ENCODE results near the gene TNRC18. TPM values are rescaled to one million over a fixed set of nuclear protein-coding genes. Genes with fewer than 3 reads are reported as not detected.

TNRC18 gene
- total and polyA plus RNA-seq, 2 experiments from 2014 or later: 3.7 to 51.8 TPM

DNA sequence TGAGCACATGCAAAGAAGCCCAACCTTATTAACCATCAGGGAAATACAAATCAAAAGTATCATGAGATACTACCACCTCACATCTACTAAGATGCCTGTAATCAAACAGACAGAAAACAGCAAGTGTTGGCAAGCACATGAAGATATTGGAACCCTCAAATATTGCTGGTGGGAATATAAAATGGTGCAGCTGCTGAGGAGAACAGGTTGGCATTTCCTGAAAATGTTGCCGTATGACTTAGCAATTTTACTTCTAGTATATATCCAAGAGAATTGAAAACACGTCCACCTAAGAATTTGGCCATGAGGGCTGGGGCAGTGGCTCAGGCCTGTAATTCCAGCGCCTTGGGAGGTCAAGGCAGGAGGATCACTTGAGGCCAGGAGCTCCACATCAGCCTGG, 39.4 kb upstream of the TNRC18 start:
- H3K4me1 ChIP-seq (ENCODE audit: insufficient read depth): no peaks in the 10 kb centered on the region
- H3K36me3 ChIP-seq (ENCODE audit: low read depth): no peaks in the 10 kb centered on the region
- no peak overlapping the region for H3K4me2 ChIP-seq (ENCODE audit: unreplicated experiment)
- no peaks in the 10 kb centered on the region for H3K9me3 ChIP-seq (ENCODE audit: low read depth)
- in situ Hi-C loops (cut with MboI): no loop called here
- H3K27me3 ChIP-seq (replicated peaks; ENCODE audit: insufficient read depth): no peaks in the 10 kb centered on the region
- no peaks in the 10 kb centered on the region for H3F3A ChIP-seq (ENCODE audit: insufficient read depth)
- 48 to 59% methylated on average over 3 of the region's 3 CpGs for WGBS, 2 experiments (ENCODE audit: low coverage in 1 of 2, low lambda C conversion rate in 2 of 2, missing lambda C conversion rate in 2 of 2)
- no peaks in the 10 kb centered on the region for H3K9me2 ChIP-seq (ENCODE audit: insufficient read depth)
- no peak overlapping the region for H3K4me3 ChIP-seq
- DNase-seq: no peak
- H2AFZ ChIP-seq: no peak overlapping the region
- H3K9ac ChIP-seq: no peak overlapping the region
- no peaks in the 10 kb centered on the region for H3K79me2 ChIP-seq (ENCODE audit: insufficient read depth)
- no peak for TF ChIP-seq EZH2 (IDR thresholded peaks at IDR 0.05; ENCODE audit: insufficient read depth, poor library complexity, severe bottlenecking)
- TF ChIP-seq EZH2phosphoT487 (IDR thresholded peaks at IDR 0.05; ENCODE audit: insufficient read depth, low read depth): no peak
- no peak overlapping the region for H3K27ac ChIP-seq
- H4K20me1 ChIP-seq (ENCODE audit: insufficient read depth): no peaks in the 10 kb centered on the region

DNA sequence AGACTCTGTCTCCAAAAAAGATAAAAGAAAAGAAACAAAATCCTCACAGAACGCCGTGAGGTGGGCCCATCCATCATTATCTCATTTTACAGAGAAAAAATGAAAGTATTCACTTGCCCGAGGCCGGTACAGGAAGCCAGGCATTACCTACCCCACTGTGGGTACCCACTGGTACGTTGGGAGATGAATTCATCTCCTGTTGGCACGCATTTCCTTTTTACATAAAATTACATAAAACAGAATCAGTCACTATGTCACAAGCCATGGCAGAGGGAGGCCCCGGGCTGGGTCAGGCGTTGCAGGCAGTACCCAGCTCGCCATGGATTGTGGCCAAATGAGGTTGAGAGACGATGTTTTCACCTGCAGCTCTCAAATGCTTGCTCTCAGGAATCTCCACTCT, 38.6 kb upstream of the TNRC18 start:
- in situ Hi-C loops (cut with MboI): no loop called here
- 95 to 98% methylated on average over 10 of the region's 10 CpGs for WGBS, 2 experiments (ENCODE audit: low coverage in 1 of 2, low lambda C conversion rate in 2 of 2, missing lambda C conversion rate in 2 of 2)

DNA sequence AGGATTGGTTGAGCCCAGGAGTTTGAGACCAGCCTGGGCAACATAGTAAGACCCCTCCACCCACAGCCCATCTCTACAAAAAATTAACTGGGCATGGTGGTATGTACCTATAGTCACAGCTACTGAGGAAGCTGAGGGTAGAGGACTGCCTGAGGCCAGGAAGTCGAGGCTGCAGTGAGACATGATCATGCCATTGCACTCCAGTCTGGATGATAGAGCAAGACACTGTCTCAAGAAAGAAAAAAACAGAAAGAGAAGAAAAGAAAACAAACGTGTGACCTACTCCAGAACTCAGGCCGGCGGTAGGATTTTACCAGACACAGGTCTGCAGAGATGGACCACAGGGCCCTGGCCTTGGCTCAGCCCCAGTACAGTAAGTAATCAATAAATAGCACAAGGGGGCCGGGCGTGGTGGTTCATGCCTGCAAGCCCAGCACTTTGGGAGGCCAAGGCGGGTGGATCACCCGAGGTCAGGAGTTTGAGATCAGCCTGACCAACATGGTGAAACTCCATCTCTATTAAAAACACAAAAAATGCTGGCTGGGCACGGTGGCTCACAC, 35.4 kb upstream of the TNRC18 start:
- Histone ChIP-seq H3K79me2 (ENCODE audit: insufficient read depth) (no peaks in the 10 kb centered on the region), H4K20me1 (ENCODE audit: insufficient read depth) (no peaks in the 10 kb centered on the region), H3K9me3 (ENCODE audit: low read depth) (no peaks in the 10 kb centered on the region), H3K36me3 (ENCODE audit: low read depth) (no peaks in the 10 kb centered on the region), H3K4me2 (ENCODE audit: unreplicated experiment) (no peak overlapping the region), H3K27ac (no peak overlapping the region), H3K4me3 (no peak overlapping the region), H3K9ac (no peak overlapping the region), H2AFZ (no peak overlapping the region), H3K4me1 (ENCODE audit: insufficient read depth) (no peaks in the 10 kb centered on the region), H3K9me2 (ENCODE audit: insufficient read depth) (no peaks in the 10 kb centered on the region), H3K27me3 (replicated peaks; ENCODE audit: insufficient read depth) (no peaks in the 10 kb centered on the region), H3F3A (ENCODE audit: insufficient read depth) (no peaks in the 10 kb centered on the region)
- in situ Hi-C loops (cut with MboI): no loop called here
- 78 to 85% methylated on average over 9 of the region's 9 CpGs for WGBS, 2 experiments (ENCODE audit: low coverage in 1 of 2, low lambda C conversion rate in 2 of 2, missing lambda C conversion rate in 2 of 2)
- TF ChIP-seq EZH2 (IDR thresholded peaks at IDR 0.05; ENCODE audit: insufficient read depth, poor library complexity, severe bottlenecking): no peak
- no peak for TF ChIP-seq EZH2phosphoT487 (IDR thresholded peaks at IDR 0.05; ENCODE audit: insufficient read depth, low read depth)
- no peak for DNase-seq

More for the DNA sequence above, 38.6 kb upstream of the TNRC18 start:
- no peak for DNase-seq
- Histone ChIP-seq H4K20me1 (ENCODE audit: insufficient read depth) (no peaks in the 10 kb centered on the region), H3K4me1 (ENCODE audit: insufficient read depth) (no peaks in the 10 kb centered on the region), H3K4me3 (no peak overlapping the region), H3K9ac (no peak overlapping the region), H3K9me2 (ENCODE audit: insufficient read depth) (no peaks in the 10 kb centered on the region), H3K27ac (no peak overlapping the region), H3K9me3 (ENCODE audit: low read depth) (no peaks in the 10 kb centered on the region), H2AFZ (no peak overlapping the region), H3K36me3 (ENCODE audit: low read depth) (no peaks in the 10 kb centered on the region), H3K79me2 (ENCODE audit: insufficient read depth) (no peaks in the 10 kb centered on the region), H3F3A (ENCODE audit: insufficient read depth) (no peaks in the 10 kb centered on the region), H3K4me2 (ENCODE audit: unreplicated experiment) (no peak overlapping the region), H3K27me3 (replicated peaks; ENCODE audit: insufficient read depth) (no peaks in the 10 kb centered on the region)
- TF ChIP-seq EZH2 (IDR thresholded peaks at IDR 0.05; ENCODE audit: insufficient read depth, poor library complexity, severe bottlenecking) (no peak), EZH2phosphoT487 (IDR thresholded peaks at IDR 0.05; ENCODE audit: insufficient read depth, low read depth) (no peak)

DNA sequence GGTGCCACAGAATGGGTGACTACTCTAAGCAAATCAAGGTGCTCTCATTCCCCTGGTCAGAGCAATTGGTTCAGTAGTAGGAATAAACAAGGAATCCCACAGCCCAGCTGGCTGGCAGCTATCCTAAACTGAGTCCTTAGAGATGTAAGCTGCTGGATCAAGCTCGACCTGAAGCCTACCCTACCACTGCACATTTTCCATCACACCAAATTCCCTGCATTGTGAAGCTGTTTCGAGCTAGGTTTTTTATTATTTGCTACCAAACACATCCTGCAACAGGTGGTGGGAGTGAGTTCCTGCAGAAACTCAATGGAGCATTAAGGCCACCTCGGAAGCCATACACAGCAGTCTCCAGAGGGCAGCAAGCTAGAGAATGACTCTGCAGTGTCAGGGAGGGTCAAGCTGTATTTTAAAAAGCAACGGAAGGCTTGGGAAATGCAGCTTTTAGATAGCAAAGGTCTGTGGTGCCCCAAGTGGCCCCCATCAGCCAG, 33.7 kb upstream of the TNRC18 start:
- Histone ChIP-seq H4K20me1 (ENCODE audit: insufficient read depth) (no peaks in the 10 kb centered on the region), H3K36me3 (ENCODE audit: low read depth) (no peaks in the 10 kb centered on the region), H3K4me2 (ENCODE audit: unreplicated experiment) (no peak overlapping the region), H3K27me3 (replicated peaks; ENCODE audit: insufficient read depth) (no peaks in the 10 kb centered on the region), H2AFZ (no peak overlapping the region), H3K9me3 (ENCODE audit: low read depth) (no peaks in the 10 kb centered on the region), H3K9me2 (ENCODE audit: insufficient read depth) (no peaks in the 10 kb centered on the region), H3K79me2 (ENCODE audit: insufficient read depth) (no peaks in the 10 kb centered on the region), H3K4me3 (no peak overlapping the region), H3K9ac (no peak overlapping the region), H3F3A (ENCODE audit: insufficient read depth) (no peaks in the 10 kb centered on the region), H3K4me1 (ENCODE audit: insufficient read depth) (no peaks in the 10 kb centered on the region), H3K27ac (no peak overlapping the region)
- TF ChIP-seq EZH2 (IDR thresholded peaks at IDR 0.05; ENCODE audit: insufficient read depth, poor library complexity, severe bottlenecking): no peak
- TF ChIP-seq EZH2phosphoT487 (IDR thresholded peaks at IDR 0.05; ENCODE audit: insufficient read depth, low read depth): no peak
- WGBS, 2 experiments (ENCODE audit: low coverage in 1 of 2, low lambda C conversion rate in 2 of 2, missing lambda C conversion rate in 2 of 2): 70 to 77% methylated on average over 4 of the region's 4 CpGs
- in situ Hi-C loops (cut with MboI): no loop called here
- no peak for DNase-seq

Measured in GM23248 (cell line).